H1 (cell line): ENCODE results near the gene UHMK1. TPM values are rescaled to one million over a fixed set of nuclear protein-coding genes. Genes with fewer than 3 reads are reported as not detected.
A peak's percentile ranks its signal among the peaks of the same experiment; 100 is the strongest.

Experiments used
- CTCF ChIA-PET: fragments of 300-600 bp; sonication (Branson Sonifier 250); formaldehyde crosslinking; loops from one replicate; lab custom pipeline; 2021; ENCODE audit not compliant: partially characterized antibody; lab: Charles Lee
- POLR2A ChIA-PET: fragments of 300-600 bp; sonication (Branson Sonifier 250); formaldehyde crosslinking; loops from one replicate; lab custom pipeline; 2021; ENCODE audit warnings: inconsistent platforms; ENCODE audit not compliant: partially characterized antibody; lab: Charles Lee
- DNase-seq, 2 experiments: peaks; one replicate each; pipeline versions ENCODE4 v3.0.0 to v3.0.0-alpha.2; 2010 to 2022; ENCODE audit warnings: low spot score in 2 of 2, low read depth in 1 of 2, mixed read lengths in 1 of 2
- FAIRE-seq: peaks from 2 replicates; lab custom pipeline; 2011; peaks lifted over from hg19 to GRCh38; lab: Jason Lieb, UNC
- H2AFZ ChIP-seq: 2 replicates; pipeline ENCODE4 v1.8.1; 2012; ENCODE audit warnings: low read length, inconsistent platforms
- H2AK5ac ChIP-seq: 2 replicates; pipeline ENCODE4 v1.6.1; 2013; ENCODE audit warnings: low read depth, low read length
- H2BK120ac ChIP-seq: replicated peaks from 2 replicates; pipeline ENCODE3; 2013; ENCODE audit warnings: low read depth, low read length, inconsistent platforms
- H2BK12ac ChIP-seq: 2 replicates; pipeline ENCODE4 v1.6.1; 2013; ENCODE audit warnings: low read depth, low read length
- H2BK15ac ChIP-seq: 2 replicates; pipeline ENCODE4 v1.6.1; 2013; ENCODE audit warnings: low read length
- H2BK20ac ChIP-seq: 2 replicates; pipeline ENCODE4 v1.6.1; 2013; ENCODE audit warnings: low read length
- H2BK5ac ChIP-seq: 2 replicates; pipeline ENCODE4 v1.6.1; 2013; ENCODE audit warnings: low read depth, low read length
- H3K14ac ChIP-seq: 2 replicates; pipeline ENCODE4 v1.6.1; 2013; ENCODE audit warnings: inconsistent platforms; ENCODE audit not compliant: insufficient read length
- H3K18ac ChIP-seq: 2 replicates; pipeline ENCODE4 v1.6.1; 2013; ENCODE audit warnings: low read length; ENCODE audit errors: extremely low read depth
- H3K23ac ChIP-seq: 2 replicates; pipeline ENCODE4 v1.6.1; 2013; ENCODE audit warnings: inconsistent platforms; ENCODE audit not compliant: insufficient read length
- H3K23me2 ChIP-seq: 2 replicates; pipeline ENCODE4 v1.6.1; 2013; ENCODE audit warnings: low read depth, low read length
- H3K27ac ChIP-seq: 2 replicates; pipeline ENCODE4 v1.6.1; 2011; ENCODE audit warnings: low read depth, low read length, inconsistent platforms
- H3K27me3 ChIP-seq, 4 experiments: replicated peaks in 1 of 4; 1 replicate in 1 of 4; 2 replicates in 3 of 4; pipeline versions ENCODE4 v1.6.1 to v1.8.1; 2011 to 2013; ENCODE audit warnings: low read length in 3 of 4, mild to moderate bottlenecking in 3 of 4, inconsistent platforms in 2 of 4, mixed read lengths in 2 of 4, moderate library complexity in 1 of 4; ENCODE audit not compliant: control insufficient read depth in 3 of 4, insufficient read depth in 3 of 4; ENCODE audit errors: extremely low read depth in 1 of 4
- H3K36me3 ChIP-seq, 4 experiments: 2 replicates each; pipeline versions ENCODE4 v1.6.1 to v1.8.1; 2011 to 2013; ENCODE audit warnings: mild to moderate bottlenecking in 4 of 4, low read length in 3 of 4, moderate library complexity in 2 of 4, control low read depth in 1 of 4, inconsistent platforms in 1 of 4; ENCODE audit not compliant: insufficient read depth in 4 of 4, control insufficient read depth in 2 of 4
- H3K4ac ChIP-seq: replicated peaks from 2 replicates; pipeline ENCODE3; 2013; ENCODE audit warnings: low read length, low read depth, mixed read lengths, inconsistent platforms; ENCODE audit not compliant: insufficient read length
- H3K4me1 ChIP-seq, 4 experiments: replicated peaks in 1 of 4; 1 replicate in 1 of 4; 2 replicates in 3 of 4; pipeline versions ENCODE4 v1.6.1 to v1.8.1; 2011 to 2013; ENCODE audit warnings: low read length in 3 of 4, inconsistent platforms in 2 of 4, mixed read lengths in 1 of 4; ENCODE audit not compliant: insufficient read depth in 4 of 4, control insufficient read depth in 3 of 4
- H3K4me2 ChIP-seq, 2 experiments: 2 replicates each; pipeline versions ENCODE4 v1.6.1 to v1.8.1; 2011 to 2013; ENCODE audit warnings: low read depth in 2 of 2, low read length in 2 of 2, control low read depth in 1 of 2, inconsistent platforms in 1 of 2, mild to moderate bottlenecking in 1 of 2; ENCODE audit not compliant: insufficient read depth in 1 of 2
- H3K4me3 ChIP-seq, 4 experiments: fragments of 200-600, 300-600 bp in 1 of 4; sonication (generic), shearing (Covaris generic), sonication (Bioruptor Twin) in 1 of 4; 2 replicates each; pipeline versions ENCODE4 v1.5.1 to v1.8.1; 2011 to 2016; ENCODE audit warnings: low read length in 4 of 4, low read depth in 3 of 4, control low read depth in 2 of 4, inconsistent platforms in 2 of 4, mild to moderate bottlenecking in 2 of 4, mixed read lengths in 1 of 4, moderate library complexity in 1 of 4; ENCODE audit not compliant: insufficient read depth in 2 of 4; ENCODE audit errors: extremely low read depth in 1 of 4
- H3K56ac ChIP-seq: replicated peaks from 2 replicates; pipeline ENCODE3; 2013; ENCODE audit warnings: low read depth, mild to moderate bottlenecking, mixed read lengths, low read length, inconsistent platforms; ENCODE audit not compliant: insufficient read length
- H3K79me1 ChIP-seq: 2 replicates; pipeline ENCODE4 v1.6.1; 2013; ENCODE audit warnings: low read depth, low read length, control low read depth
- H3K79me2 ChIP-seq, 2 experiments: 2 replicates each; pipeline versions ENCODE4 v1.6.1 to v1.8.1; 2012 to 2013; ENCODE audit warnings: low read length in 2 of 2, mild to moderate bottlenecking in 2 of 2, inconsistent platforms in 1 of 2; ENCODE audit not compliant: insufficient read depth in 2 of 2, control insufficient read depth in 1 of 2
- H3K9ac ChIP-seq, 4 experiments: replicated peaks in 1 of 4; 1 replicate in 1 of 4; 2 replicates in 3 of 4; pipeline versions ENCODE4 v1.6.1 to v1.8.1; 2011 to 2013; ENCODE audit warnings: low read depth in 3 of 4, low read length in 3 of 4, control low read depth in 2 of 4, mild to moderate bottlenecking in 2 of 4, moderate library complexity in 2 of 4, inconsistent platforms in 1 of 4; ENCODE audit errors: extremely low read depth in 1 of 4
- H3K9me3 ChIP-seq, 2 experiments: 2 replicates each; pipeline versions ENCODE4 v1.6.1 to v1.8.1; 2012 to 2013; ENCODE audit warnings: mild to moderate bottlenecking in 2 of 2, moderate library complexity in 2 of 2, control low read depth in 1 of 2, inconsistent platforms in 1 of 2, low read depth in 1 of 2, low read length in 1 of 2, mixed read lengths in 1 of 2; ENCODE audit not compliant: insufficient read depth in 2 of 2
- H4K20me1 ChIP-seq, 2 experiments: replicated peaks in 1 of 2; 2 replicates each; pipeline versions ENCODE3 to v1.8.1; 2011 to 2013; ENCODE audit warnings: inconsistent platforms in 2 of 2, low read length in 2 of 2, mild to moderate bottlenecking in 1 of 2; ENCODE audit not compliant: insufficient read depth in 2 of 2, control insufficient read depth in 1 of 2
- H4K5ac ChIP-seq: 2 replicates; pipeline ENCODE4 v1.6.1; 2013; ENCODE audit warnings: low read length, low read depth, mixed read lengths, inconsistent platforms; ENCODE audit not compliant: insufficient read length
- H4K8ac ChIP-seq: 2 replicates; pipeline ENCODE4 v1.8.0; 2013; ENCODE audit warnings: mild to moderate bottlenecking, moderate library complexity, low read length, inconsistent platforms; ENCODE audit not compliant: insufficient read depth; ENCODE audit errors: extremely low read depth
- H4K91ac ChIP-seq: replicated peaks from 2 replicates; pipeline ENCODE3; 2013; ENCODE audit warnings: low read length, mixed read lengths, inconsistent platforms; ENCODE audit not compliant: insufficient read length
- CBX5 ChIP-seq: fragments of 300-800, 300-1000 bp; sonication (generic); IDR thresholded peaks from 2 replicates; pipeline ENCODE4 v1.7.1; 2016; ENCODE audit warnings: antibody characterized with exemption, low read length, low read depth
- CBX8 ChIP-seq: fragments of 300-800, 300-1000 bp; sonication (generic); IDR thresholded peaks from 2 replicates; pipeline ENCODE4 v1.7.1; 2016; ENCODE audit warnings: low read depth, low read length, borderline replicate concordance
- KDM4A ChIP-seq: IDR thresholded peaks from one replicate; pipeline ENCODE4 v1.7.1; 2012; ENCODE audit warnings: low read depth, mild to moderate bottlenecking, moderate library complexity, low read length, inconsistent platforms; ENCODE audit not compliant: severe bottlenecking
- TAF7 ChIP-seq: optimal IDR thresholded peaks from 2 replicates; pipeline ENCODE3; 2011; ENCODE audit warnings: low read depth, mild to moderate bottlenecking, inconsistent platforms, low read length, moderate library complexity, borderline replicate concordance
- WGBS, 2 experiments: shearing (Covaris generic) in 1 of 2; methylation state at CpG; one replicate each; pipeline versions ENCODE4 v1.1.6 to v1.1.7; 2013 to 2015; ENCODE audit warnings: low lambda C conversion rate in 2 of 2, mixed read lengths in 2 of 2, inconsistent platforms in 1 of 2, low coverage in 1 of 2, missing lambda C conversion rate in 1 of 2; ENCODE audit not compliant: insufficient replicate concordance in 2 of 2, insufficient coverage in 1 of 2, insufficient read length in 1 of 2; ENCODE audit errors: extremely low coverage in 1 of 2, missing lambda C conversion rate in 1 of 2; 5-methylcytosine and 5-hydroxymethylcytosine counted together
- polyA plus RNA-seq, 7 experiments: library from polyadenylated mRNA; depleted of rRNA in 3 of 7; stranded (reverse) in 5 of 7; unstranded in 2 of 7; fragments of >200 nt in 5 of 7; fragments of 200-250 nt in 2 of 7; gene quantifications; 1 replicate in 5 of 7; 2 replicates in 1 of 7; 4 replicates in 1 of 7; pipeline versions ENCODE4 v1.2.1 to v1.2.3, GENCODE V29; 2011 to 2013; ENCODE audit warnings: missing spikeins in 2 of 7, mixed read lengths in 2 of 7
- total RNA-seq: library from RNA; stranded (reverse); fragmentation: NEBNext Ultra II Directional; extraction: Animal tissue kit (Norgen Biotek cat#: 25700); gene quantifications from 2 replicates; pipeline ENCODE4 v1.2.1, GENCODE V29; 2021
- TF ChIP-seq, protein P1 (sequence below): IDR thresholded peaks from 2 replicates; pipeline ENCODE4 v1.6.1; 2012; ENCODE audit warnings: inconsistent platforms

Gene UHMK1
- total and polyA plus RNA-seq, 2 of the 8 experiments (the other 6 are each of a cell fraction or from before 2014, with no cell fraction given), result 4.6 to 16.1 TPM

GRCh38 chr1:162530988-162531319, 33.3 kb downstream of the UHMK1 start:
- WGBS, 2 experiments, result 100% methylated on average over 1 of the region's 1 CpG; no CpG with 5 or more reads in 1 of the 2 experiments
- no peak for FAIRE-seq
- no peak for DNase-seq

More at GRCh38 chr1:162530988-162531319, 33.3 kb downstream of the UHMK1 start:
- H3K23me2 ChIP-seq, result no peaks in the 10 kb centered on the region
- peak overlapping the region in 1 of 2 experiments; percentile 30; a peak in 1 of 4 replicates for H3K4me2 ChIP-seq
- no peak overlapping the region for H3K23ac ChIP-seq
- H2BK15ac ChIP-seq, result no peak overlapping the region
- H3K4me3 ChIP-seq, result no peak overlapping the region
- H2AK5ac ChIP-seq, result no peak overlapping the region
- no peaks in the 10 kb centered on the region for H3K9me3 ChIP-seq
- H4K8ac ChIP-seq, result no peak overlapping the region
- no peak overlapping the region for H3K14ac ChIP-seq
- H4K20me1 ChIP-seq, result peaks cover 0 to 2% of the 10 kb centered on the region in 2 experiments
- peaks cover 0 to 9% (median 5%) of the 10 kb centered on the region in 4 experiments; a peak in 3 of 7 replicates for H3K4me1 ChIP-seq
- no peak overlapping the region for H3K56ac ChIP-seq
- H4K91ac ChIP-seq, result no peak overlapping the region
- ChIA-PET CTCF (interaction anchor here (1.0 kb wide), 1 partner anchor 475 kb away, joined by 4 read pairs; no protein-coding TSS in a partner anchor), POLR2A (no interaction called here)
- no peaks in the 10 kb centered on the region for H3K79me1 ChIP-seq
- no peak overlapping the region for H2AFZ ChIP-seq
- no peaks in the 10 kb centered on the region for H3K27me3 ChIP-seq
- H2BK12ac ChIP-seq, result no peak overlapping the region
- H3K4ac ChIP-seq, result no peak overlapping the region
- H2BK20ac ChIP-seq, result no peak overlapping the region
- H3K18ac ChIP-seq, result no peak overlapping the region
- H2BK120ac ChIP-seq, result no peak overlapping the region
- H4K5ac ChIP-seq, result no peak overlapping the region
- H3K79me2 ChIP-seq, result no peaks in the 10 kb centered on the region
- H2BK5ac ChIP-seq, result no peak overlapping the region
- no peak overlapping the region for H3K9ac ChIP-seq
- H3K36me3 ChIP-seq, result peaks cover 0 to 7% (median 0%) of the 10 kb centered on the region in 4 experiments; a peak in 1 of 8 replicates
- no peak overlapping the region for H3K27ac ChIP-seq
- no peak for TF ChIP-seq KDM4A
- TF ChIP-seq, protein P1, sequence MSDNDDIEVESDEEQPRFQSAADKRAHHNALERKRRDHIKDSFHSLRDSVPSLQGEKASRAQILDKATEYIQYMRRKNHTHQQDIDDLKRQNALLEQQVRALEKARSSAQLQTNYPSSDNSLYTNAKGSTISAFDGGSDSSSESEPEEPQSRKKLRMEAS, result no peak
- no peak for TF ChIP-seq TAF7
- no peak for TF ChIP-seq CBX5
- TF ChIP-seq CBX8, result no peak
- TF ChIP-seq, all 59 proteins: peak for 0
